Measurements from ENCODE around the gene ST7. TPM values are rescaled to one million over a fixed set of nuclear protein-coding genes. Genes with fewer than 3 reads are reported as not detected.
"Not testable (repeated sequence)": the region's sequence is repeated elsewhere in the genome, so short reads cannot be mapped to it uniquely, and the experiment has no call there.

ST7 gene
- total RNA-seq, 1 experiment from 2014 or later, result 27.2 TPM

DNA sequence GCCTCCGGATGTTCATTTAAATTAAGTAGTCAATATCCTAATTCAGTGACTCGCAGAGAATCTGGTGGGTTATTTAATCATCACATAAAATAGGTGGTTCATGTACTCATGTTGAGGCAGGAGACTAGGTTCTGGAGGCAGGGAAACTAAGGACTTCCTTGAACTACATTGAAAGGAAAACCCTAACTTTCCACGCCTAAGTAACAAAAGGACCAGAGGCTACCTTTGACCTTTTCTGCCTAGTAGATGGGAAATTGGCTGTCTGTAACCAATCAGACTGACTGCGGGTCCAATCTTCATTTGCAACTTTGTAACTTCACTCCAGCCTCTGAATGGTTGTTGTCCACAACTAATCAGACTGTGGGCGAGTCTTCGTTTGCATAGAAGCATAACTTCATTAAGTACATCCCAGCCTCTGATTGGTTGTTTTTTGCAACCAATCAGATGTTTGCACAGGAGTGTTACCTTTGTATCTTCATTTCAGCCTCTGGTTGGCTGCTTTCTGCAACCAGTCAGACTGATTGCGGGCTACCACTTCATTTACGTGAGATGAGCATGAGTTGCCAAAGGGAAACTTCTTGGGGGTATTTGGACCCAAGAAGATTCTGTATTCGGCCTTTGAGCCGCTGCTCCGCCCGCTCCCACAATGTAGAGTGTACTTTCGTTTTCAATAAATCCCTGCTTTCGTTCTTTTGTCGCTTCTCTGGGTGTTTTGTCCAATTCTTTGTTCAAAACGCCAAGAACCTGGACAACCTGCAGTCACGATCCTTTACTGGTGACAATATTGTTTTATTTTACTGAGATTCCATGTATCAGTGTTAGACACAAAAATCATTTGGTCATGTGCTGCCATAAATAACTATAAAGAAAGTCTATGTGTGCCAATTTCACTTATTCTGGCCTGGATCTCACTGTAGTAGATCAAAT, 1.7 kb upstream of the ST7 start:
- peak; percentile 74 for DNase-seq (ENCODE audit: low read depth)

- peak; percentile 68 for DNase-seq (ENCODE audit: low read depth)
Measured at GRCh38 chr7:116952635-116953371, 498 bp upstream of the ST7 start.

GRCh38 chr7:116953906-116954838, 871 bp downstream of the ST7 start:
- DNase-seq (ENCODE audit: low read depth), result peak; percentile 95

GRCh38 chr7:116955340-116955739, 2.0 kb downstream of the ST7 start:
- DNase-seq (ENCODE audit: low read depth), result no peak

DNA sequence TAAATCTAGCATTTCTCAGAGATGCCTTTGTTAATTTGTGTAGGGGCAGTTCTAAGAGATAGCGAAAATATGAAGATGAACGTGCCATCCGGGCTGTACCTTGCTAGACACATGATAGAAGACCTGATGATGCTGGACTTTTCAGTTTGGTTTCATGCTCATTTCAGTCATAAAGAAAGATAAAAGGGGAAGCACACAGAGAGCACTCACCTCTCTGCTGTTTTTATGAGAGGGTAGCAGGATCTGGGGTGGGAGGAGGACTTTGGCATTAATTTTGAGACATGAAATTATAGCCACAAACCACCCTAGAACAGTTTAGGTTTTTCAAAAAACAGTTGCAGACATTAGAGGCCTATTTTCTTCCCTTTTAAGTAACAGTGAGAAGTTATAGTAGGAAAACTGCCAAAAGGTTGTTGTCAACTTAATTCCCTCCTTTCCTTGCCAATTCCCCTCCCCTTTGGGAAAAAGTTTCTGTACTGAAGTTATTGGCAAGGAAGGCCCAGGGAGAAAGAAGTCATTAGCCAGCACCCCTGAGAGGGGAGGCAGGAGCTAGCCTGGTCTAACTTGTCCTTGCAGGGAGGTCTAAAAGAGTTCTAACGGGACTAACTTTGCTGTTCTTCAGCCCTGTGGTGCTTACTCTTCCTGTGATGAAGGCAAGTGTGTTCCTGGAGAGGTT, 2.6 kb downstream of the ST7 start:
- DNase-seq (ENCODE audit: low read depth), result peak; percentile 29

GRCh38 chr7:116956477-116956804, 3.1 kb downstream of the ST7 start:
- no peak for DNase-seq (ENCODE audit: low read depth)

- DNase-seq (ENCODE audit: low read depth), result no peak
Measured at GRCh38 chr7:116957874-116958273, 4.6 kb downstream of the ST7 start.

GRCh38 chr7:116961966-116962673, 8.8 kb downstream of the ST7 start:
- DNase-seq (ENCODE audit: low read depth), result not testable (repeated sequence)

- no peak for DNase-seq (ENCODE audit: low read depth)
Measured at GRCh38 chr7:116963234-116963633, 9.9 kb downstream of the ST7 start.

DNA sequence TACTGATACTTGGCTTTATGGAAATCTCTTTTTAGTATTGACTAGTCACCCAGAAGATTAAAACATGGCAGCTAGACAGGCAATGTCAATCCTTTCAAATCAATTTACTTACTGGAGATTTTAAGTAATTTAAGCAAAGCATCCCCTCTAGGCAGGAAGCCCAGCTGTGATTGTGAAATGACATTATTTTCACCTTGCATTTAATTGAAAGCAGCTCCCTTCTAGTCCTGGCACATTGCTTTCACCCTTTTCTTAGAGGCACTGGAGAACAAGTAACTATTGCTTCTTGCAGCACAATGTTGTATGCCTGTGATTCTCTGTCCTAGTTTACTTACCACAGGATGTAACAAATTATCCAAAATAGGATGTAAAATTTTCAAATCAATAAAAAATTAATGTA, 13.3 kb downstream of the ST7 start:
- no peak for DNase-seq (ENCODE audit: low read depth)

- DNase-seq (ENCODE audit: low read depth), result no peak
Measured at GRCh38 chr7:116967254-116967922, 14.1 kb downstream of the ST7 start.

DNA sequence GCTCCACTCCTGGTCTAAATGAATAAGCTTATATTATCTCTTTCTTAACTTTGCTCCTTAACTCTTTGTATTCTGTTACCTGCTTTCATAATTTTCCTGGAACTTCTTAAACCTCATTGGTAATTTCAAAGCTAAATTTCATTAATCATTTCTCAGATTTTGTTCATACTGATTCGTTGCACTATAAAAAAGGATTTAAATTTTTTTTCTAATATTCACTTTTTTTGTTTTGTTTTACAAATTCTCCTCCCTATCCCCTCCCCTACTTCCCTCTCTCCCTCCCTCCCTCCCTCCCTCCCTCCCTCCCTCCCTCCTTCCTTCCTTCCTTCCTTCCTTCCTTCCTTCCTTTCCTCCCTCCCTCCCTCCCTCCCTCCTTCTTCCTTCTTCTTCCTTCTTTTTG, 14.7 kb downstream of the ST7 start:
- no peak for DNase-seq (ENCODE audit: low read depth)

GRCh38 chr7:116968631-116969030, 15.3 kb downstream of the ST7 start:
- no peak for DNase-seq (ENCODE audit: low read depth)

GRCh38 chr7:116969371-116969902, 16.1 kb downstream of the ST7 start:
- DNase-seq (ENCODE audit: low read depth), result no peak

- DNase-seq (ENCODE audit: low read depth), result no peak
Measured at GRCh38 chr7:116970238-116970910, 17.1 kb downstream of the ST7 start.

GRCh38 chr7:116971153-116971552, 17.9 kb downstream of the ST7 start:
- not testable (repeated sequence) for DNase-seq (ENCODE audit: low read depth)

GRCh38 chr7:116971869-116972268, 18.6 kb downstream of the ST7 start:
- DNase-seq (ENCODE audit: low read depth), result no peak

DNA sequence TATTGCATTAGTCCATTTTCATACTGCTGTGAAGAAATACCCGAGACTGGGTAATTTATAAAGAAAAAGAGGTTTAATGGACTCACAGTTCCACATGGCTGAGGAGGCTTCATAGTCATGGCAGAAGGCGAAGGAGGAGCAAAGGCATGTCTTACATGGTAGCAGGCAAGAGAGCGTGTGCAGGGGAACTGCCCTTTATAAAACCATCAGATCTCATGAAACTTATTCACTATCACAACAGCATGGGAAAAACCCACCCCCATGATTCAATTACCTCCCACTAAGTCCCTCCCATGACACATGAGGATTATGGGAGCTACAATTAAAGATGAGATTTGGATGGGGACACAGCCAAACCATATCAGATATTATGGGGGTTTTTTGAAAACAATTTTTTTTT, 21.7 kb downstream of the ST7 start:
- not testable (repeated sequence) for DNase-seq (ENCODE audit: low read depth)

DNA sequence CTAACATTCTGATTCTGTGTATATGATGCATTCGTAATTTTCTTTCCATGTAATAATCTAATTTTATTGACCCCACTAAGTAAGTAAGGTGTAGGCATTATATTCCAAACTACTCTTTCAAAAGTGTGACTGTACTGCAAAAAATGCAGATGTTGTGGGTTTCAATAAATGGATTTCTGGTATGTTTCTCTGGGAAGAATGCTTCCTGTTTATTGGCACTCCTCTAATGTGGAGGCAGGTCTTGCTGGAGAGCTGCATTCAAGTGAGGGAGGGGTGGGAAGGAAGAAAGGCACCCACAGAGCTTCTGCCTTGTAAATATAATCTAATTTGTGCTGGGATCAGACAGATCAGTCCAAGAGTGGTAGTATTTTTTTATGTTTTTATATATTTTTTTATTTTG, 23.9 kb downstream of the ST7 start:
- peak; percentile 73 for DNase-seq (ENCODE audit: low read depth)

Measured in M059J (cell line).